GM19099 (cell line): ENCODE data around the gene ANKRD23.

Experiments
- POLR2A ChIP-seq: IDR thresholded peaks from 3 replicates; pipeline ENCODE4 v1.6.1; 2011; ENCODE audit warnings: low read depth; ENCODE audit not compliant: insufficient read length; ENCODE audit errors: extremely low read depth

The ANKRD23 gene

GRCh38 chr2:96859099-96859649 is 15.4 kb upstream of the ANKRD23 start:
- peak; percentile 28 for TF ChIP-seq POLR2A

DNA sequence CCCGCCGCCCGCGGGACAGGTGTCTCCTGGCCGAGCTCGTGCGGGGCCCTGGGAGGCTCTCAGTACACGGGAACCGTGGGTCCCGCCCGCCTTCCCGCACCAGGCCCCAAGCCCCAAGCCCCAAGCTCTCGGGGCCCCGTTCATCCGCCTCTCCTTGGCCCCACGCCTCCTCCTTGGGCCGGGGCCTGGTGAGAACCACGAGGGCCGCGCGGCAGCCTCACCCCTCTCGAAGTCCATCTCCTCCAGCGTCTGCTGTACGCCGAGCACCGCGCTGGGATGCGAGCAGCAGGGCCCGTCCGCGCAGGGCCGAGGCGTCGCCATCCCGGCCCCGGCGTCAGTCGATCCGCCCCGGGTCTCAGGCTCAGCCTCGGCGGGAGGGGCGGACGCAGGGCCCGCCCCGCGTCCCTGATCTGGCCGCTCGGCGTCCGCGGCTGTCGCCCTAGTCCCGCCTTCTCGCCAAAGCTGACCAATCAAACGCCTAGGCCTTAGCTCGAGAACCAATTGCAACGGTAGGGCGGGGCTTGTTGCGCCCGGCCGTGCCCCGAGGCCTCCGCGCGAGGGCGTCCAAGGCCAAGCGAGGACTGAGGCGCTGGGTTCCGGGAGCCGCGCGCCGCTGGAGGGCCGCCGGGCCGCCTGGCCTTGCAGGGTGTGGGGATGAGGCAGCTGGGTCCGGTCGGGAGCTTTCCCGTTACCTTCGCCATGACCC is 14.0 kb upstream of the ANKRD23 start, which contains the start of gene ANKRD39:
Gene ANKRD39, minus strand, starts transcription at position 350 of the 706 bp plus-strand sequence. Its CDS starts 29 bp downstream, at position 321.
- TF ChIP-seq POLR2A, result peak; percentile 88

- TF ChIP-seq POLR2A, result no peak
Measured at GRCh38 chr2:96856776-96857666, 13.2 kb upstream of the ANKRD23 start.

DNA sequence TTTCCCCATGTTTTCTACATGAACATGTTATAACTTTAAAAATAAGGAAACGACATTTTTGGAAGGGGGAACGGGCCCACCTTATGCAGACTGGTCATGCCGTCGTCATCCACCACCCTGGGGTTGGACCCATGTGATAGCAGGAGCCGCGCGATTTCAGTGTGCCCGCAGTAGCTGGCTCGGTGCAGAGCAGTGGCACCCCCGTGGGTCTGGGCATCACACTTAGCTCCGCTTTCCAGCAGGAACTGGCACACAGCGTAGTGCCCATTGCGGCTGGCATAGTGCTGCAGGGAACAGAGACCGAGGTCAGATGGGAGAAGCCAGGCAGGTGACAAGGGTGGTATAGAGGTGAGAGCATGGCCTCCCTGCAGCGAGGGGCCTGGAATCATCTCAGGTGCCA is 9.5 kb upstream of the ANKRD23 start:
- no peak for TF ChIP-seq POLR2A

- TF ChIP-seq POLR2A, result no peak
Measured at GRCh38 chr2:96852667-96853066, 8.8 kb upstream of the ANKRD23 start.

GRCh38 chr2:96848264-96848663 is 4.4 kb upstream of the ANKRD23 start:
- no peak for TF ChIP-seq POLR2A

DNA sequence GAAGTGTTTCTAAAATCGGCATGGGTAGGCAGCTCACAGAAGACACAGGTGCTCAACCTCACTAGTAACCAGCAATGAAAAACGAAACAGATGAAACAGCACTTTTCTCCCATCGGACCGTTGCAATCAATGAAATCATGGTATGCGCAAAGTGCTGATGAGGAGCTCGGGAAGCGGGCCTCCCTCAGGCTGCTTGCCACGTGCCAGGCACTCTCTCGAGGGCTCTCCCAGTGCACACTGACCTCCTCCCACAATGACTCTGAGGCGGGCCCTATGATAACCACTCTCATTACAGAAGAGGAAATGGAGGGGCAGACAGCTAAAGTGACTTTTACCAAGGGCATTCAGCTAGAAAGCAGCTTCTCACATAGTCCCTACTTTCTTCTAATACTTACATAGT is 3.8 kb upstream of the ANKRD23 start:
- TF ChIP-seq POLR2A, result no peak

GRCh38 chr2:96846825-96847224 is 3.0 kb upstream of the ANKRD23 start:
- no peak for TF ChIP-seq POLR2A

DNA sequence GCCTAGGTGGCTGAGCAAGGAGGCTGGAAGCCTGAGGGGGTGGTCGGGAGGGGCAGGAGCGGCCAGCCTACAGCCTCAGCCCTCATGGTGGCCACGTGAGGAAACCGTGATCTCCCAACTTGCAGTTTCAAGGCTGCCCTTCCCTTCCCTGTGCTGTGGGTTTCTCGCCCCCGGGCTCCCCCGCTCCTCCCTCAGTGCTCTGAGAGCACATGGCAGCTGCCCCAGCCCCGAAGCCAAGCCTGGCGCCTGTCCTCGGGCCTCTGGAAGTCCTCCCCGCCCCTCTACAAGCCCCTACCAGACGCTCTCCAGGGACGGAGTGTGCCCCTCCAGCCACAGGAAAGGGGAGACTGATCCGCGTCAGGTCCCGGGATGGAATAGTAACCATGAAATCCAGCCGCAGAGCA is 586 bp upstream of the ANKRD23 start:
- TF ChIP-seq POLR2A, result no peak

DNA sequence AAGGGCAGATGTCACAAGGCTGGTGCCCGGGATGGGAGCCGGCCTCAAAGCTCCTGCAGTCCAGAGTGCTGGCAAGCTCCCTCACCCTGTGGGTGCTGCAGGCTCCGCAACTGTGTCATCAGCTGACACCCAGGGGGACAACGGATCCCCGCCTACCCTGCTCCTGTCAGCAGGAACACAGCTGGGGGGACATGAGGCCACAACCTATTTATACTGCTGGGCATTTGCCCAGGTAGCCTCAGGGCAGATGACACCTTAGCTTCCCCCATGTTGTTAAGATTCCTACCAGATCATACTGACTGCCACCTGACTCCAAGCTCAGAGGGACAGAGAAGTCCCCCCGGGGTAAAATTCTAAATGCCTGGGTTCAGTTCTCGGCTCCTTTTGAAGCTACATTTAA is 1.2 kb downstream of the ANKRD23 start:
- no peak for TF ChIP-seq POLR2A

- TF ChIP-seq POLR2A, result no peak
Measured at GRCh38 chr2:96841701-96842495, 1.9 kb downstream of the ANKRD23 start.

DNA sequence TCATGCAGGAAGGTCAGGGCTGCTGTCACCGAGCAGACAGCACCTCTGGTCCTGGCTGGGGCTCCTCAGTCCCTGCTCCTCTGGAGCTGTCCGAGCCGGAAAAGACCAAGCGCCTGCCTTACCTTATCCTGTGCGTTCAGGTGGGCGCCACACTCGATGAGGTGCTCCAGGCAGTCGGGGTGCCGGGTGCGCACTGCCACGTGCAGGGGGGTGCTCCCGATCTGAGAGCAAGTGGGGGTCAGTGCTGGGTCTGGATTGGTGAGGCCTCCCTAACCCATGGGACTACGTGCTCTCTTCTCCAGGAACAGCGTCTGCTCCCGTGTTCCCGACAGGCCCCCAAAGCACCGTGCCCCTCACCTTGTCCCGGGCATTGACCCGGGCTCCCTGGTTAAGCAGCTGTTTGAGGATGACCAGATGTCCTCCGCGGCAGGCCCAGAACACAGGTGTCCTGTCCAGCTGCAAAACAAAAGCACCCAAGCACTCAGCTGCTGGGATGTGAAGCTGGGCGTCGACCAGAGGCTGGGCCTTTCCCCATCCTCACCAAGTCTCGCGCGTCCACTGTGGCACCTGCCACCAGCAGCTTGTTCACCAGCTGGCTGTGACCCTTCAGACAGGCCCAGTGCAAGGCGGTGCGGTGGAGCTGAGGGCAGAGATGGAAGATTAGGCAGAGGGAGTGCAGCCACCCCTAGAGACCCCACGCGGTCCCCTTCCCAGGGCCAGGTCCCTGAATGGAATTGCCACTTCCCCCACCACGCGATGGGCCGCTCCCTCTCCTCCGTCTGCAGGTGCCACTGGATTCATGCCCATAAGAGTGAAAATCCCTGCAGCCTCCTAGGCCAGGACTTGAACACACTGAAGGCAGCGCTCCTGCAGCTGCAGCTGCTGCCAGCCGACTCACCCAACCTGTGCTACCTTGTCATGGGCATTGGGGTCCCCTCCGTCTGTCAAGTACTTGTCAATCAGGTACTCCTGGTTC is 3.7 kb downstream of the ANKRD23 start:
- TF ChIP-seq POLR2A, result no peak

DNA sequence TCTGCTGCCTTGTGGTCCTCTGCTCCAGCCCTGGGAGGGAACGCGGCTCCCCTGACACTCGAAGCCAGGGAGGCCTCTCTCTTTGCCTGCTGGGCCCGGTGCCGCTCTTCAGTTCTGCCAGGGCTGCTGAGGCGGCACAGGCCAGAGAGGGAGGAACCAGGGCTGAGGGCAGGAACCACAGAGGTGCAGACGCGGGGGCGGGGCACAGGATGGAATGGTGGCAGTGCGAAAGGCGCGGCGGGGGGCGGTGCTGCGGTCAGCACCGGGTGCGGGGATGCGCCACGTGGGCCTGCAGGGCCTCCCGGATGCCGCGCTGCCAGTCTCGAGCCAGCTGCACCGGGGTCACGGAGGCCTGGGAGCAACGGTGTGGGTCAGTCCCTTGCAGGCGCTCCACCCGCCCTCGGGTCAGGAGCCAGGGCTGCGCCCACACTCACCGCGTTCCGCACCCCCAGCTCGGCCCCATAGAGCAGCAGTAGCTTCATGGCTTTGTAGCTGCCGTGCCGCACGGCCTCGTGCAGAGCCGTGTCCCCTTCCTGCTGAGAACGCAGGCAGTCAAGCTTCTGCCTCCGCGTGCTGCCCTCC is 4.4 kb downstream of the ANKRD23 start:
- TF ChIP-seq POLR2A, result no peak

- no peak for TF ChIP-seq POLR2A
Measured at GRCh38 chr2:96838345-96839292, 5.2 kb downstream of the ANKRD23 start.
